ENCODE data around the gene NANOS3.

NANOS3 gene

DNA sequence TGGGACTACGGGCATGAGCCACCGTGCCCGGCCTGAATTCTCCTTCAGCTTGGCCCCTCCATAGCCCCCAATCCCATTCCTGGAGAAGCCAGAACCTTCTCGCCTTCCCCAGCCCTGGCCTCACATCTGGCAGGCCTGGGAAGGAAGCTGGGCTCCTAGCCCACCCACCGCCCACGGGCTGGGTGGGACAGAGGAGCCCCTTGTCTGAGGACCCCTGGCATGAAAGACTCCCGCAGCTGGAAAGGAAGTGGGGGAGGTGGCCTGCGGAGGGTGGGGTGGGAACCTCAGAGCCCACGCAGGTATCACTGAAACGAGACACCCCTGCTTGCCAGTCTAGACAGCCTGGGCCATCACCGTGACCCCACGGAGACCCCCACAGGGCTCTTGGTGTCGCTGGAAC lies 7.7 kb upstream of the NANOS3 start:
- no peak overlapping the region for H3K4me3 ChIP-seq (ENCODE audit: low read depth, low read length)
- DNase-seq (ENCODE audit: low read depth): no peak
- TF ChIP-seq, protein P1, sequence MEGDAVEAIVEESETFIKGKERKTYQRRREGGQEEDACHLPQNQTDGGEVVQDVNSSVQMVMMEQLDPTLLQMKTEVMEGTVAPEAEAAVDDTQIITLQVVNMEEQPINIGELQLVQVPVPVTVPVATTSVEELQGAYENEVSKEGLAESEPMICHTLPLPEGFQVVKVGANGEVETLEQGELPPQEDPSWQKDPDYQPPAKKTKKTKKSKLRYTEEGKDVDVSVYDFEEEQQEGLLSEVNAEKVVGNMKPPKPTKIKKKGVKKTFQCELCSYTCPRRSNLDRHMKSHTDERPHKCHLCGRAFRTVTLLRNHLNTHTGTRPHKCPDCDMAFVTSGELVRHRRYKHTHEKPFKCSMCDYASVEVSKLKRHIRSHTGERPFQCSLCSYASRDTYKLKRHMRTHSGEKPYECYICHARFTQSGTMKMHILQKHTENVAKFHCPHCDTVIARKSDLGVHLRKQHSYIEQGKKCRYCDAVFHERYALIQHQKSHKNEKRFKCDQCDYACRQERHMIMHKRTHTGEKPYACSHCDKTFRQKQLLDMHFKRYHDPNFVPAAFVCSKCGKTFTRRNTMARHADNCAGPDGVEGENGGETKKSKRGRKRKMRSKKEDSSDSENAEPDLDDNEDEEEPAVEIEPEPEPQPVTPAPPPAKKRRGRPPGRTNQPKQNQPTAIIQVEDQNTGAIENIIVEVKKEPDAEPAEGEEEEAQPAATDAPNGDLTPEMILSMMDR (IDR thresholded peaks at IDR 0.05; ENCODE audit: low read depth, low read length, missing control alignments): no peak

DNA sequence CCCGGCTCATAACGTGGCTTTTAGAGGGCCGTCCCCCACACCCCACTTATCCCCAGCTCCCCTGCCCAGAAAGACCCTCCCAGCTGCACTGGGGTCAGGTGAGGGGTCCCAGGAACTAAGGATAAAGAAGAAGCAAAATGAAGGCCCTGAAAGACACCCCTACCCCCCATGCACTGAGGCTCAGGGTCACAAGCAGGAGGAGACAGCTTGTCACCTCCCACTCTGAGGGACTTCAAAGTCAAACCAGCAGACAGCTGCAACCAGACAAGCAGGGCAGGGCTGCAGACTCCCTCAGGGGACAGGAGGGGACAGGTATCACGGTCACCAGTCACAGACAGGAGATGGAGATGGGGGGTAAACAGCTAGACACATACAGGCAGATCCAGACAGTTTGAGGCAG lies 6.1 kb upstream of the NANOS3 start:
- TF ChIP-seq, protein P1 (IDR thresholded peaks at IDR 0.05; ENCODE audit: low read depth, low read length, missing control alignments): no peak
- no peak for DNase-seq (ENCODE audit: low read depth)
- H3K4me3 ChIP-seq (ENCODE audit: low read depth, low read length): no peak overlapping the region

DNA sequence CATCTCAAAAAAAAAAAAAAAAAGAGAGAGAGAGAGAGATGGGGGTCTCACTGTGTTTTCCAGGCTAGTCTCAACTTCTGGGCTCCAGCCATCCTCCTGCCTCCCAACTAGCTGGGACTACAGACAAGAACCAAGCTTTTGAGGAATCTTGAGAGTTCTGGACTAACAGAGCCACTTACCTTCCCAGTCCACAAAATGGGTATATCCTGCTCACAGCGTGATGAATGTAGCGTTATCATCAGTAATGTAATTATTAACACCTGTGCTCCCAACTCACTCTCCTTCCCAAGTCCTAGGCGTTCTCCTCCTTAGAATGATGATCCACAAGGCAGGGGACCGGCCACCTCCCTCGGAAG lies 4.6 kb upstream of the NANOS3 start:
- DNase-seq (ENCODE audit: low read depth): no peak
- no peak overlapping the region; the same call in 1 of the 2 replicates for H3K4me3 ChIP-seq (ENCODE audit: low read depth, low read length)
- TF ChIP-seq, protein P1 (IDR thresholded peaks at IDR 0.05; ENCODE audit: low read depth, low read length, missing control alignments): no peak

DNA sequence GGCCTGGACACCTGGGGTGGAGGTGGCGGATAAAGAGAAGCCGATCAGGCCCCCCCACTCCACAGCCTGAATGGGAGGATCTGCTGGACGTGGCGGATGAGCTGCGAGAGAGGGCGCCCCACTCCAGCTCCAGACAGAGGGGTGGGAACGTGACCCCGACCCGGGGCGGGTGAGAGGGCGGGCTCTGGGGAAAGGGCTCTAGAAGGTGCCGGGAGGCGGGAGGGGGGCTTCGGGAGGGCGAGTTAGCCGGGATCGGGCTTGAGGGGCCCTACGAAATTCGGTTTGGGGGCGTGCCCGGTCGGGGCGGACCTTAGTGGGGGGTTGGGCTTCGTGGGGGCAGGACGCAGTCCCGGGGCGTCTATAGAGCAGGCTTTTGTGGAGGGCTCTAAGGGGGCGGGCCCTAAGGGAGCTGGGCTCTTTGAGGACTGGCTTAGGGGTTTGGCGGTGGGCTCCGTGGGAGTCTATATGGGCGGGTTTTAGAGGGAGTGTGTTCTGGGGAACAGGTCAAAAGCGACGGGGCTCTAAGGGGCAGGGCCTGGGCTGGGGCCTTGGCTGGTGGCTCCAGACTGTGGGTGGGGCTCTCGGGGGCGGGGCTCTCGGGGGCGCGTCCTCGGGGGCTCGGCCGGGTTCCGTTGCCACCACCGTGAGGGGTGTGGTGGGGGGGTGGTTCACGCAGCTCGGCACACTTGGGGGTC lies 4.1 kb upstream of the NANOS3 start:
- TF ChIP-seq, protein P1 (IDR thresholded peaks at IDR 0.05; ENCODE audit: low read depth, low read length, missing control alignments): peak; percentile 23
- no peak for DNase-seq (ENCODE audit: low read depth)
- H3K4me3 ChIP-seq (ENCODE audit: low read depth, low read length): peak overlapping the region; percentile 19

DNA sequence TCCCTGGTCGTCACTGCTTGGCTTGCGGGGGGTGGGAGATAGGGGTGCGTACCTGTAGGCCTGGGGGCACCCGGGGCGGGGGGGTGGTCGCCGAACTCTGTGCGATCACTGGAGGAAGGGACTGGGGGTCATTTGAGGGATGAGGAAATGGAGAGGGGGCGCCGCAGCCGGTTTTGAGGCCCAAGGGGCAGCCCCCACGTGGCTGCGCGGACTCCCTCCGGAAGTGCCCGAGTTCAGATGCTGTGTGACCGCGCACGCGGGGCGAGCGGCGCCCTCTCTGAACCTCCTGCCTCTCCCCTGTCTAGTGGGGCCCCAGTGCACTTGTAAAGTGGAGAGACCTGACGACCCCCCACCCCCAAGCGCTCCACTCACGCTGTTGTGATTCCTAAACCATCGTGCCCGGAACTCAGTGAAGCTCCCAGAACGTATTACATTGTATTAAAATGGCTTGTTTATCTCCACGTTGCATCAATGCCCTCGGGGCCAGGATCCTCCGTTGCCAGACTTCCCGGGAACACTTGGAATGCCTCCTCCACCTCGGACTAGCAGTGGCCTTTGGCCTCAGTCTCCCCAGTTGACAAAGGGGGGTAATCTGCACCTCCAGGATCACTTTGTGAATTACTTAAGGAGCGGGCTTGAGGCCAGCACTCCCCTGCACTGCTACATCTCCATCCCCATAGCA lies 3.0 kb upstream of the NANOS3 start:
- no peak overlapping the region for H3K4me3 ChIP-seq (ENCODE audit: low read depth, low read length)
- no peak for DNase-seq (ENCODE audit: low read depth)
- TF ChIP-seq, protein P1 (IDR thresholded peaks at IDR 0.05; ENCODE audit: low read depth, low read length, missing control alignments): no peak

DNA sequence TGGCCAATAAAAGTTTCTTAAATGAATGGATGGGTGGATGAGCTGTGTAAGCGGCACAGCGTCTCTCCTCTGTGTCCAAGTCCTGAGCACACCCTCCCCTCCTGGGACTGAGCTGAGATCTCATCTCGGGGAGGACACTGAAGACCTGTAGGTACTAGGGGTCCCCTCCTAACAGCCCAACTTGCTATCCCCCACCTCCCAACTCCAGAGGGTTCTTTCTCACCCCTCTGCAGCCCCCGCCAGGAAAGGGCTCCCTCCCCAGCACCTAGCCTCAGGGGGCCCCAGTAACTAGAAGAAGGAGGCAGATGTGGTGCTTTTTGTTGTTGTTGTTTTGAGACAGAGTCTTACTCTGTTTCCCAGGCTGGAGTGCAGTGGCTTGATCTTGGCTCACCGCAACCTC lies 1.1 kb upstream of the NANOS3 start:
- DNase-seq (ENCODE audit: low read depth): no peak
- TF ChIP-seq, protein P1 (IDR thresholded peaks at IDR 0.05; ENCODE audit: low read depth, low read length, missing control alignments): no peak
- no peak overlapping the region for H3K4me3 ChIP-seq (ENCODE audit: low read depth, low read length)

DNA sequence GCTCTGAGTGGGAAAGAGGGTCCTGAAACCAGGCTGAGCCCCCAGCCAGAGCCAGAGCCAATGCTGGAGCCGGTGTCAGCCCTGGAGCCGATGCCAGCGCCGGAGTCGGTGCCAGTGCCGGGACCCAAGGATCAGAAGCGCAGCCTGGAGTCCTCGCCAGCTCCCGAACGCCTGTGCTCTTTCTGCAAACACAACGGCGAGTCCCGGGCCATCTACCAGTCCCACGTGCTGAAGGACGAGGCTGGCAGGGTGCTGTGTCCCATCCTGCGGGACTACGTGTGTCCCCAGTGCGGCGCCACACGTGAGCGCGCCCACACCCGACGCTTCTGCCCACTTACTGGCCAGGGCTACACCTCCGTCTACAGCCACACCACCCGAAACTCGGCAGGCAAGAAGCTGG lies 369 bp downstream of the NANOS3 start:
- DNase-seq (ENCODE audit: low read depth): no peak
- TF ChIP-seq, protein P1 (IDR thresholded peaks at IDR 0.05; ENCODE audit: low read depth, low read length, missing control alignments): no peak
- H3K4me3 ChIP-seq (ENCODE audit: low read depth, low read length): no peak overlapping the region

All from GM12864 (cell line).